Activated CD8-positive, alpha-beta memory T cell treated with anti-CD3 and anti-CD28 coated beads, Interleukin-2, amount 50 U/mL, for 48 hours (primary cell): ENCODE measurements around the gene CALCA.
"Not testable (repeated sequence)": the region's sequence is repeated elsewhere in the genome, so short reads cannot be mapped to it uniquely, and the experiment has no call there.

ENCODE experiments used
- DNase-seq: peaks from one replicate; pipeline ENCODE4 v3.0.0-alpha.2; 2020

Gene CALCA, protein sequence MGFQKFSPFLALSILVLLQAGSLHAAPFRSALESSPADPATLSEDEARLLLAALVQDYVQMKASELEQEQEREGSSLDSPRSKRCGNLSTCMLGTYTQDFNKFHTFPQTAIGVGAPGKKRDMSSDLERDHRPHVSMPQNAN

GRCh38 chr11:14971865-14972580 is at the start of gene CALCA:
CALCA (minus strand) TSS chr11:14972351; CDS start chr11:14971192, 1,159 bp downstream.
- no peak for DNase-seq

DNA sequence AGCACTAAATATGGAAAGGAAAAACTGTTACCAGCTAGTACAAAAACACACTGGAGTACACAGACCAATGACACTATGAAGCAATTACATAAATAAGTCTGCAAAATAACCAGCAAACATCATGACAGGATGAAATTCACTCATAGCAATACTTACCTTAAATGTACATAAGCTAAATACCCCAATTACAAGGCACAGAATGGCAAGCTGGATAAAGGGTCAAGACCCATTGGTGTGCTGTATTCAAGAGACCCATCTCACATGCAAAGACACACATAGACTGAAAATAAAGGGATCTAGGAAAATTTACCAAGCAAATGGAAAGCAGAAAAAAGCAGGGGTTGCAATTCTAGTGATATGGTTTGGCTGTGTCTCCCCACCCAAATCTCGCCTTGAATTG is 44.0 kb upstream of the CALCA start:
- DNase-seq, result no peak

GRCh38 chr11:15011776-15012345 is 39.7 kb upstream of the CALCA start:
- DNase-seq, result no peak

- DNase-seq, result no peak
Observed at GRCh38 chr11:15010865-15011264, 38.7 kb upstream of the CALCA start.

- DNase-seq, result no peak
Observed at GRCh38 chr11:15006139-15006759, 34.1 kb upstream of the CALCA start.

- DNase-seq, result not testable (repeated sequence)
Observed at GRCh38 chr11:14988133-14988532, 16.0 kb upstream of the CALCA start.

DNA sequence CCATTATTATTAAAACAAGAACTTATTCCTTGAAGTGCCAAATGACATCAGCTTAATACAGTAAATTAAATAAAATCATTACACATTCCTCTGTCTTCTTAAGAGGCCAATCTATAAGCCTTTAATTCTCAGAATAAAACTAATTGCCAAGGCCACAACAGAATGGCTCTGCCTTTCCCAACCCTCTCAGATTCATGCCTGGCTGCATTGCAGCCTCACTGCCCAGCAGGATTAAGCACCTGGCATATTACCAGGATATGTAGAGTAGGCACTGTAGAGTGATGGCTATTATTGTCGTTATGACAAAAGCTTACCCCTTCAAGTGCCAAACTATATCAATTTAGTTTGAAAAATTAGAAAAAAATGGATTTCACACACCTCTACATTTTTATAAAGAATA is 9.4 kb upstream of the CALCA start:
- DNase-seq, result no peak

DNA sequence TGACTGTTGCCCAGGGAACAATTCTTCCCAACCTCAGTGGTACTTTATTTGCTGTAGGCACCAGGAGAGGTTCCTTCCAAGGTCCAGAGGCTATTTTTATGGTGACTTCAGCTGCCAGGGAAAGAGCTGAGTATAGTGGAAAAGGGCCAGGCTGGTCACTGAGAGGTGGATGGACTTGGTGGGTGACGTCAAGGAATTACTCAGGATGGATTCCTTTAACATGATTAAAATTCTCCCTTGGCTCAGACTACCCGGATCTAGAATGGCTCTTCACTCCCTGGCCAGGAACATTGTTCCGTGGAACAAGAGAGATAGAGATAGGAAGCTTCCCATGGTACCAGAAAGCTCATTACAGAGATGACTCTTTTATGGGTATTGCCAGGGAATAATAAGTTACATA is 8.7 kb upstream of the CALCA start:
- DNase-seq, result no peak

- no peak for DNase-seq
Observed at GRCh38 chr11:14977101-14977880, 5.1 kb upstream of the CALCA start.

DNA sequence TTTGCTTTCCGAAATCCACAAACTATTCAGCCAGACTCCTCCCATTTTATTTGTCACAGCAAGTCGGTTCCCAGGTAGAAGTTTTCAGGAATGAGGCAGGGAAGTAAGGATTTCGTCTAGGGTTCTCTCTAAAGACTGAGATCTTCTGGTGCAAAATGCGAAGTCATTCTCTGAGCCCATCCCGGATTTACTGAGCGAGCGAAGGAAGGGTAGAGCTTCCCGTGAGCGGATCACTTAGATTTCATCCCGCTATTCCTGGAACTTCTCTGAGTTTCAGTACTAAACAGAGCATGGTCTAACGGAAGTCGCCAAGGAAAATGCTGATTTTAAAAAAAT is 3.1 kb upstream of the CALCA start:
- no peak for DNase-seq

GRCh38 chr11:14974515-14975251 is 2.5 kb upstream of the CALCA start:
- DNase-seq, result peak; percentile 83

DNA sequence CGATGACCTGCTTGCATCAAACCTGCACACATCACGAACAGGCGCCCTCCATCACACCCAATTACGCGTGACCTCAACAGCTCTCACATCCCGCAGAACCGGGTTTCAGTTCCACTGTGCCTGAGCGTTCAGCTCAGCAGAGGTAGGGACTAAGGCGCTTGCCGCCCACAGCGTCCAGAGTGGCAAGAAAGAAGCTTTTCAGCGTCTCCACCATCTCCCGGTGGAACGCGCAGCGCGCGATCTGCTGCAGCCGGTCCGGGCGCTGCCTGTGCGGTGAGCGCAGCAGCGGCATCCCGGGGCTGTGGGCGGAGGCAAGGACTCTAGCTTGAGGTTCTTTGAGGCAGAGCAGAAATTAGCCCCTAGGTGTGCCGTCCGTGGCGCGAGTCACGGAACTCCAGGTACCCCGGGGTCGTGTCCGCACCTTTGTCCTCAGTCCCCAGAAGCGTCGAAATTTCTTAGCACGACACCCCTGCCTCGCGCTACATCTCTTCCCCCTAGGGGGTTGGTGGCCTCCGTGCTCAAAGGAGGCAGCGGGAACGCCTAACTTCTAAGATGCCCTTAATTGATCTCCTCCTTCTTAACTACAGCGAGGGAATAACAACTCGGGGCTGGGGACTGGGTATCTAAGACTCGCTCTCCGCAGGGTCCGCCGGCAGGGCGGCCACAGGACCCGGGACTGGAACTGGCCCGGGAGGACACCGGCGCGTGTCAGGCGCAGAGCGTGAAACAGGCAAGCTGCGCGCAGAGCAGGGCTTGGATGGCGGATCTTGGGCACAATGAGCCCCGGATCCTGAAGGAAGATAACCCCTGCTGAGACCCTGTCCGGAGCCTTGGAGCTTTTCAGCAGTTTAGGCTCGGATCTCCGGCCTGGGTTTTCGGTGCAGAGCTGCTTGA is 1.7 kb upstream of the CALCA start:
- DNase-seq, result peak; percentile 73

GRCh38 chr11:14972581-14973495 is 687 bp upstream of the CALCA start:
- peak; percentile 55 for DNase-seq

DNA sequence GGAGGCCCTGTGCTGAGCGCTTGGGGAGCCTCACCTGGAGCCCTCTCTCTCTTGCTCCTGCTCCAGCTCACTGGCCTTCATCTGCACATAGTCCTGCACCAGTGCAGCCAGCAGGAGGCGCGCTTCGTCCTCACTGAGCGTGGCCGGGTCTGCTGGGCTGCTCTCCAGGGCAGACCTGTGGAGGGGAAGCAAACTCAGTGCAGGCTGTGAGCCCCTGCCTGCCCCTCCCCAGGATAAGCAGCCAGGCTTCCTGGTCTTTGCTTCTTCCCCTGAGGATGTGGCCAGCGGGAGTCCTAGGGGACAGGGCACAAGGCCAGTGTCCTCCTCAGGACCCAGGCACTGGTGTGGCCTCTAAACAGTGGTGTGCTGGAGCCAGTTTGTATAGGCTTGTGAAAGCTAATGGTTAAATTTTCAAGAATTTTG is 2.2 kb downstream of the CALCA start:
- DNase-seq, result peak; percentile 92

DNA sequence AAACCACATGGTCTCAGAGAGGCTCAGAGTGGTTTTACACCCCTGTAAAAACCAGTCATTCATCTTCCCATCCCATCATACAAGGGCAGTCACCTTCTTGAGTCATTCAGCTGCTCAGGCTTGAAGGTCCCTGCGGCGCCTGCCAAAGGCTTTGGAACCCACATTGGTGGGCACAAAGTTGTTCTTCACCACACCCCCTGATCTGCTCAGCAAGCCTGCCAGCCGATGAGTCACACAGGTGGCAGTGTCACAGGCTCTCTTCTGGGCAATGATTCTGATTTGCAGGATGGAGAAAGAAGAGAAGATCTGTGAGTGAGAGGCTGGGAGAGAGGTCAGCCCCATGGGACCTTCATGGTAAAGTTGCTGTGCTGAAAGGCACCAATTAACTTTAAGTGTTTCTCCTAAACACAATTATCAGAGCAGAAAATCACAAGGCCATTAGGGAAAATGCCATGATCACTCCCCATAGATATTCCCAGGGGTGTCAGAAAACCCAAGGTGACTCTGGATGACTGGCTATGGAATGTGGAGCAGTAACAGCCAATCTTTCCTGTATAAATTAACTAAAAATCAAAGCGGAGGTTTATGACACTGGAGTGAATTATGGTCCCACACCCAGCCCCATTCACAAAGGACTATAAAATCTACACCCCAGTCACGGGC is 4.4 kb downstream of the CALCA start:
- DNase-seq, result no peak

GRCh38 chr11:14956111-14956510 is 16.0 kb downstream of the CALCA start:
- no peak for DNase-seq

DNA sequence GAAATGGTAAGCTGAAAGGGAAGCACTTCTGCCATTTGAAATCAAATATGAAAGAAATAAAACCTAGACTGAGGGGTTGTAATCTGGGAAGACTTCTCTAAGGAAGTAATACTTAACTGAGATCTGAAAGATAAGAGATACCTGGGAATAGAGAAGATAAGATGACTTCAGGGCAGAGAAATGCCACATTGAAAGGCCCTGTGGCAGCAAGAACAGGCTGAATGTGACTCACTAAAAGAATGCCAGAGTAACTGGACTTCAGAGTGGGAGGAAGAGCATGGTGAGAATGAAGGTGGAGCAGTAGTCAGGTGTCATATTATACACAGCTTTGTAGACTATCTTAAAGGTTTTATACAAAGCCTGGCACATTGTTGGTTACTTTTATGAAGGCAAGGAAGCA is 17.6 kb downstream of the CALCA start:
- DNase-seq, result no peak

DNA sequence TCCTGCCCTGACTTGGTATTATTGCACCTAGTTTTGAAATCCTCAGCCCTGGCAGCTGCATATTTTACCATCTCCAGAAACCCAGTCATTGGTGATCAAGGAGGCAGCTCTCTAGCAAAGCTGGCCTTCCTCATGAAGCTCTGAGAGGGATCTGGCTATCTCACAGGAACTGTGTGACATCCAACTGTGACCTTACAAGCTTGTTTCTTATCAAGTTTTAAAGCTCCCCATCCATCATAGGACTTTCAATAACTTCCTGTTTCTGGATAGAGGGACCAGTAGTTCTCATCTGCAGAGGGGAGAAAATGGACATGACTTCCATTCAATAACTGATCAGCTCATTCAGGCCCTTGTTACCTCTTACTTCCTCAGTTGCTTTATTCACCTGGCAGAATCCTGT is 18.2 kb downstream of the CALCA start:
- no peak for DNase-seq

DNA sequence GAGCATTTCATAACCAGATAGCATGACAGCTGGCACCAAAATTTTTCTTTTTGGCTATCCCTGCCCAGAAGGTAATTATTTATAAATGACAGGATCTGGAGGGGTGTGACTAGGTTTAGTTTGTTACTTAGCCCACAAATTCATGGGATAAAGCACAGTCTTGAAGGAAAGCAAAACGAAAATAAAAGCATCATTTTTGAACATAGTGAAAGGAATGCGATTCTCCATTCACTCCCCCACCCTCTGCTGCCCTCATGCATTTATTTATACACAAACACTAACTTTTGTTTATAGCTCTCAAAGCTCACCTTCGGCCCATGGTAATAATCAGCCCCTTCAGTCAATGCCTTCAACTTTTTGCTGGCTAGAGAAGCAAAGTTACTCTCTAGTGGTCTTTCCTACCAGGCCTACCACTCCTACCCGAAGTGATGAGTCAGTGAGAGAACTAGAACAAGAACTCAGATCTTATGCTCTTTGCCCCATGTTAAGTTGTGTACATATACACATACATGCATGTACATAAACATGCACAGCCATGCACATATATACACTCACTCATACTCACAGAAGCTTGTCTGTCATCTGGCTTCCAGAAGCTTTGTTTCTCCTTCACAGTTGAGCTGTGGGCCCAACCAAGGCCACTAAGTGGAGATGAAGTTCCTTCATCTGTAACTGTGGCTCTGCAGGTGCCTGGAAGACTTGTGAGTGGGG is 22.6 kb downstream of the CALCA start:
- no peak for DNase-seq
